ENCODE results near the gene SUSD3. TPM values are rescaled to one million over a fixed set of nuclear protein-coding genes. Genes with fewer than 3 reads are reported as not detected.
A peak's percentile ranks its signal among the peaks of the same experiment; 100 is the strongest.

Gene SUSD3
- total RNA-seq, 6 experiments from 2014 or later: 6.5 to 51.5 (median 31.2) TPM

DNA sequence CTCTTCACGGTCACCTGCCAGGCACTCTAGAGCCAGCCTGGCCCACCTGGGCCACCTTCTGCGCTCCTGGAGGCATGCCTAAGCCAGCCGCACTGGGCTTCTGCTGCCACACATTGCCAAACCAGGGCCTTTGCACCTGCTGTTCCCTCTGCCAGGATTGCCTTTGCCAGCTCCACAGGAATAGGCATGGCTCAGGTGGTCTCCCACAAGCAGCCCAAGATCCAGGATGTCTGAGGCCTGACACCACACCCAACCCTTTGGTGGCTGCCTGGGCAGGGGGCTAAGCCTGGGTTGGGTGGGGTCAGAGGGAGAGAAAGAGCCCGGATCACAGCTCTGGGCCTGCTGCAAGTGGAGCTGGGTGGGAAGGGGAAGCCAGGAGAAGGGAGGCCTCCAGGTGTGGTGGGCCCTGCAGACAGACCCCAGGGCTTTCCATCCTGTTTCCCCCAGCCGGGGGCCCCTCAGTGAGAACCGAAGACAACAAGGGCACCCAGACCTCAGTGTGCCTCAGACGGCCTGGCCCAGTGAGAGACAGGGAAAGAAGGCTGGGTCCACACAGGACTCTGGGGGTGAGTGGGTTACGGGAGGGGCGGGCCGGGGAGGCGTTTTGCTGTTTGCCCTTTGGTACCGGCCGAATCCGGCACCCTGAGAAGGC lies 672 bp upstream of the SUSD3 start:
- ATAC-seq: no peak
- no peaks in the 10 kb centered on the region for H3K27me3 ChIP-seq
- H3K27ac ChIP-seq: peak overlapping the region in 2 of 3 donors; percentile 58 to 71
- TF ChIP-seq, protein P1, sequence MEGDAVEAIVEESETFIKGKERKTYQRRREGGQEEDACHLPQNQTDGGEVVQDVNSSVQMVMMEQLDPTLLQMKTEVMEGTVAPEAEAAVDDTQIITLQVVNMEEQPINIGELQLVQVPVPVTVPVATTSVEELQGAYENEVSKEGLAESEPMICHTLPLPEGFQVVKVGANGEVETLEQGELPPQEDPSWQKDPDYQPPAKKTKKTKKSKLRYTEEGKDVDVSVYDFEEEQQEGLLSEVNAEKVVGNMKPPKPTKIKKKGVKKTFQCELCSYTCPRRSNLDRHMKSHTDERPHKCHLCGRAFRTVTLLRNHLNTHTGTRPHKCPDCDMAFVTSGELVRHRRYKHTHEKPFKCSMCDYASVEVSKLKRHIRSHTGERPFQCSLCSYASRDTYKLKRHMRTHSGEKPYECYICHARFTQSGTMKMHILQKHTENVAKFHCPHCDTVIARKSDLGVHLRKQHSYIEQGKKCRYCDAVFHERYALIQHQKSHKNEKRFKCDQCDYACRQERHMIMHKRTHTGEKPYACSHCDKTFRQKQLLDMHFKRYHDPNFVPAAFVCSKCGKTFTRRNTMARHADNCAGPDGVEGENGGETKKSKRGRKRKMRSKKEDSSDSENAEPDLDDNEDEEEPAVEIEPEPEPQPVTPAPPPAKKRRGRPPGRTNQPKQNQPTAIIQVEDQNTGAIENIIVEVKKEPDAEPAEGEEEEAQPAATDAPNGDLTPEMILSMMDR (IDR thresholded peaks at IDR 0.05): no peak
- no peak for TF ChIP-seq POLR2A (IDR thresholded peaks at IDR 0.05)
- H3K4me3 ChIP-seq: peak overlapping the region in 1 of 3 donors; percentile 79
- intact Hi-C loops (cut with DNase I): no loop called here
- no peaks in the 10 kb centered on the region for H3K9me3 ChIP-seq
- no peaks in the 10 kb centered on the region for H3K36me3 ChIP-seq
- WGBS (ENCODE audit: insufficient coverage, low coverage, low lambda C conversion rate, missing lambda C conversion rate): 19% methylated on average over 8 of the region's 14 CpGs
- DNase-seq: no peak
- peaks cover 0 to 49% (median 16%) of the 10 kb centered on the region in 4 donors for H3K4me1 ChIP-seq

DNA sequence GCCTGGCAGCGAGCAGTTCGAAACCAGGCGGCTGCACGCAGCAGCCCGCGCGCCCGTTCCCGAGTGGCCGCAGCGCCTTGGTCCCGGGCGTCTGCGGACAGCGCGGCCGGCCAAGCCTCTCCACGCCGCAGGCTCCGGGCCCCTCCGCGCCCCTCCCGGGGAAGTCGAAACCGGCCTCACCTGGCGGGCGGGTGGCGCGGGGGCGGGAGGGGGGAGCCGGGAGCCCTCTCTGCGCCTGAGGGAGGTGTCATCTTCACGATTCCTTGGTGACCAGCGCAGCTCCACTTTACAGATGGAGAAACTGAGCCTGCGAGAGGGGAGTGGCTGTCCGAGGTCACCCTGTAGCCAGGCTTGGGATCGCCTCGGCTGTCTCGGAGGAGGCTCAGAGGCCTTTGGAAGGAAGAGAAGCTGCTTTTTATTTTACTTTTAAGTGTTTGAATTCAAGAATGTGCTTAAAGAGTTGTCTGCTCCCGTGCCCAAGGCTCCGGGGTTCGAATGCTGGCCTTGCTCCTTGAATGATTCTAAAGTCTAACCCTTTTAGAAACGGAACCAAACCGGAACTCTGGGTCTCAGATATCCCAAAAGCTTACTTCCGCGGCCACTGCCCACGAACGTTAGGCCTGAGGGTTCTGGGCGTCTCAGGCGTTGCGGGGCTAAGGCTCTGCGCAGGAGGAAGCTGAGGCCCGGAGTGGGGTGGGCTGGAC lies 662 bp downstream of the SUSD3 start:
- H3K4me1 ChIP-seq: peaks cover 0 to 49% (median 16%) of the 10 kb centered on the region in 4 donors
- peak overlapping the region; percentile 28 to 71 (median 58) for H3K27ac ChIP-seq
- peak in 1 of 3 donors; percentile 52 for DNase-seq

DNA sequence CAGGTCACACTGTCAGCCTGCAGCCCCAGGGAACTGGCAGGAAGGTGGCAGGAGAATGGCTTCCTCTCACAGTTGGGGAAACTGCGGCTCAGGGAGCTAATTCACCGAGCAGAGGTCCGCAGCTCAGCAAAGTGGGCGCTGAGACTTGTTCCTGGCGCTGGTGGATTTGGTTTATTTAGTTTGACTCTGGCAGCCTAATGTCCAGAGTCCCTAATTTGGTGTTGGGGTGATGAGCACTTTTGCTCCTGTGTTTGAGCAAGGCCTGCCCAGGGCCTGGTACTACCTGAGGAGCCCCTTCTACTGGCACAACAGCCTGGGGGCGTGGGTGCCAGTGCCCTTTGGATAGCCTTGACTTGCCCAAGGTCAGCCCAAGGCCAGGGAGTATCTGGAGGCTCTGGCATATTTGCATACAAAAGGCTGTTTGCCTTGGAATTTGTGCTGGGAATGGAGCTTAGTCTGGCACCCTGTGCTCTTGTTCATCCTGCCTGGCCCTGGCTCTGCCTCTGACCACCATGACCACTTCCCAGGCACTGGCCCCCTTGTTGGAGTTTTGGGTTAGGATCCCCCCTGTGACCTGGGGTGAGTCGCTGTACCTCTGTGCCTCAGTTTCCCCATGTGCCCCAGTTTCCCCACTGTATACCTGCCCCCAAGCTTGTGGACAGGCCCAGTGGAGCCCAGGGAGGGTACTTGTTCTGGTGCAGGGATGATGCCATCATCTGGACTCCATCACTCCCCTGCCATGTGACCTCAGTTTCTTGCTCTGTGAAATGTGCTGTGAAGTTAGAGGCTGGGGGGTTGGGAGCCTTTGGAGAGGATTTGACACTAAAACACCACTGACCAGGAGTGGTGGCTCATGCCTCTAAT lies 1.4 kb downstream of the SUSD3 start:
- TF ChIP-seq POLR2A (IDR thresholded peaks at IDR 0.05): no peak
- TF ChIP-seq, protein P1 (IDR thresholded peaks at IDR 0.05): no peak
- H3K4me1 ChIP-seq: peaks cover 0 to 49% (median 16%) of the 10 kb centered on the region in 4 donors
- 0% methylated on average over 1 of the region's 7 CpGs for WGBS (ENCODE audit: insufficient coverage, low coverage, low lambda C conversion rate, missing lambda C conversion rate)
- peak overlapping the region; percentile 19 to 71 (median 28) for H3K27ac ChIP-seq
- peak overlapping the region; percentile 55 to 79 (median 66) for H3K4me3 ChIP-seq
- H3K27me3 ChIP-seq: no peaks in the 10 kb centered on the region
- H3K36me3 ChIP-seq: no peaks in the 10 kb centered on the region
- peak in 1 of 3 donors; percentile 49 for DNase-seq
- ATAC-seq: no peak
- intact Hi-C loops (cut with DNase I): no loop called here
- H3K9me3 ChIP-seq: no peaks in the 10 kb centered on the region

More for the DNA sequence above, 662 bp downstream of the SUSD3 start:
- WGBS (ENCODE audit: insufficient coverage, low coverage, low lambda C conversion rate, missing lambda C conversion rate): 21% methylated on average over 11 of the region's 53 CpGs
- Histone ChIP-seq H3K9me3 (no peaks in the 10 kb centered on the region), H3K27me3 (no peaks in the 10 kb centered on the region), H3K36me3 (no peaks in the 10 kb centered on the region), H3K4me3 (peak overlapping the region; percentile 55 to 79 (median 66))
- TF ChIP-seq, protein P1 (IDR thresholded peaks at IDR 0.05): no peak
- TF ChIP-seq POLR2A (IDR thresholded peaks at IDR 0.05): no peak
- intact Hi-C loops (cut with DNase I): no loop called here
- peak in 1 of 4 donors; percentile 5 for ATAC-seq

DNA sequence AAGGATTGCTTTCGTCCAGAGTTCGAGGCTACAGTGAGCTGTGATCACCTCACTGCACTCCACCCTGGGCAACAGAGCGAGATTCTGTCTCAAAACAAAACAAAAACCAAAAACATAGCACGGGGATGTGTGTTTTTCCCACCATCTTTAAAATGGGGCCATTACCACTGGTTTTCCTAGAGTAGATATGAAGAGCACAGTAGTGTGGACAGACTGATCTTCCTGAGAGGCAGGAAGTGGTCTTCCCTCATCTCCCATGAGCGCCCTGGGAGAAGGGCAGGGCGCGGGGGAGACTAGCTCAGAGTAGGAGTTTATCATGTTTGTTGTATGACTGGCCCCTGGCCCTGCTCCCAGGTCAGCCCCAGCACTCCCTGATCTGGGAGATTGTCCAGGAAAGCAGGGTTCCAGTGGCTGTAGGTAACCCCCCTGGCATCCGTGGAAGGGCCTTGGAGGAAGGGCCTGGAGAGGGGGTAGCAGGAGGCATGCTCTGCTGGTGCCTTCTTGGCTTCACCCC lies 2.3 kb downstream of the SUSD3 start:
- intact Hi-C loops (cut with DNase I): no loop called here
- Histone ChIP-seq H3K4me3 (peak overlapping the region in 1 of 3 donors; percentile 1), H3K27ac (peak overlapping the region; percentile 19 to 71 (median 20)), H3K36me3 (no peaks in the 10 kb centered on the region), H3K9me3 (no peaks in the 10 kb centered on the region), H3K4me1 (peaks cover 0 to 49% (median 16%) of the 10 kb centered on the region in 4 donors), H3K27me3 (no peaks in the 10 kb centered on the region)
- 28% methylated on average over 7 of the region's 8 CpGs for WGBS (ENCODE audit: insufficient coverage, low coverage, low lambda C conversion rate, missing lambda C conversion rate)
- DNase-seq: peak; percentile 79 to 91 (median 82)
- peak; percentile 39 for TF ChIP-seq POLR2A (IDR thresholded peaks at IDR 0.05)
- TF ChIP-seq, protein P1 (IDR thresholded peaks at IDR 0.05): no peak
- peak; percentile 50 to 67 (median 57) for ATAC-seq
